Liver (tissue), 9 donors: Measurements from ENCODE around the gene RBM20. TPM values are rescaled to one million over a fixed set of nuclear protein-coding genes. Genes with fewer than 3 reads are reported as not detected.
"Not testable (repeated sequence)": the region's sequence is repeated elsewhere in the genome, so short reads cannot be mapped to it uniquely, and the experiment has no call there.

Experiments used
- DNase-seq: peaks from one replicate; pipeline ENCODE4 v3.0.0-alpha.2; 2017; ENCODE audit warnings: low spot score
- H3K27ac ChIP-seq, 2 donors: one replicate each; pipeline ENCODE4 v1.7.0; 2013; ENCODE audit warnings: inconsistent platforms in 2 of 2, low read length in 2 of 2, control low read depth in 1 of 2, low read depth in 1 of 2, mild to moderate bottlenecking in 1 of 2
- H3K27me3 ChIP-seq, 4 donors: one replicate each; pipeline versions ENCODE4 v1.6.1 to v1.7.0; 2013; ENCODE audit warnings: low read length in 3 of 4, inconsistent platforms in 1 of 4, mild to moderate bottlenecking in 1 of 4, moderate library complexity in 1 of 4; ENCODE audit not compliant: control insufficient read depth in 4 of 4, insufficient read depth in 4 of 4
- H3K36me3 ChIP-seq, 4 donors: one replicate each; pipeline versions ENCODE4 v1.6.1 to v1.7.0; 2013; ENCODE audit warnings: low read length in 3 of 4, mild to moderate bottlenecking in 3 of 4, low read depth in 1 of 4, moderate library complexity in 1 of 4; ENCODE audit not compliant: control insufficient read depth in 4 of 4, insufficient read depth in 3 of 4
- H3K4me1 ChIP-seq, 4 donors: one replicate each; pipeline versions ENCODE4 v1.6.1 to v1.7.0; 2013; ENCODE audit warnings: low read length in 3 of 4, mild to moderate bottlenecking in 3 of 4, moderate library complexity in 1 of 4; ENCODE audit not compliant: control insufficient read depth in 4 of 4, insufficient read depth in 4 of 4
- H3K4me3 ChIP-seq, 3 donors: one replicate each; pipeline versions ENCODE4 v1.6.1 to v1.7.0; 2013; ENCODE audit warnings: low read length in 3 of 3, control low read depth in 1 of 3, low read depth in 1 of 3, mild to moderate bottlenecking in 1 of 3
- H3K9ac ChIP-seq, 2 donors: one replicate each; pipeline ENCODE4 v1.7.0; 2013; ENCODE audit warnings: low read length in 2 of 2, mild to moderate bottlenecking in 2 of 2, moderate library complexity in 2 of 2, control low read depth in 1 of 2, low read depth in 1 of 2
- H3K9me3 ChIP-seq, 4 donors: one replicate each; pipeline versions ENCODE4 v1.6.1 to v1.7.0; 2013; ENCODE audit warnings: low read length in 3 of 4; ENCODE audit not compliant: control insufficient read depth in 4 of 4
- ATF3 ChIP-seq: IDR thresholded peaks from 2 replicates; pipeline ENCODE4 v1.6.1; 2016; ENCODE audit warnings: antibody characterized with exemption
- CTCF ChIP-seq: fragments of 150-350 bp; IDR thresholded peaks from 2 replicates; pipeline ENCODE4 v1.5.1; 2017; ENCODE audit warnings: improper control_type of control experiment, low read depth, low read length; ENCODE audit not compliant: missing input control
- EGR1 ChIP-seq, 2 donors: IDR thresholded peaks; 2 replicates each; pipeline ENCODE4 v1.6.1; 2016 to 2018; ENCODE audit warnings: antibody characterized with exemption in 2 of 2, low read depth in 2 of 2
- FOXA1 ChIP-seq: IDR thresholded peaks from 2 replicates; pipeline ENCODE4 v1.6.1; 2016; ENCODE audit warnings: antibody characterized with exemption
- FOXA2 ChIP-seq: IDR thresholded peaks from 2 replicates; pipeline ENCODE4 v1.6.1; 2016; ENCODE audit warnings: antibody characterized with exemption
- GABPA ChIP-seq, 2 donors: IDR thresholded peaks in 1 of 2; conservative IDR thresholded peaks in 1 of 2; 2 replicates each; pipeline ENCODE4 v1.6.1; 2016; ENCODE audit warnings: antibody characterized with exemption in 2 of 2, mild to moderate bottlenecking in 1 of 2, moderate library complexity in 1 of 2
- HNF4A ChIP-seq, 2 donors: conservative IDR thresholded peaks; 2 replicates each; pipeline ENCODE4 v1.6.1; 2016; ENCODE audit warnings: antibody characterized with exemption in 2 of 2, mild to moderate bottlenecking in 2 of 2
- HNF4G ChIP-seq: IDR thresholded peaks from 2 replicates; pipeline ENCODE4 v1.6.1; 2016; ENCODE audit warnings: antibody characterized with exemption
- JUND ChIP-seq, 2 donors: IDR thresholded peaks; 2 replicates each; pipeline ENCODE4 v1.6.1; 2016; ENCODE audit warnings: antibody characterized with exemption in 2 of 2
- MAX ChIP-seq: IDR thresholded peaks from 2 replicates; pipeline ENCODE4 v1.6.1; 2016; ENCODE audit warnings: antibody characterized with exemption
- NR2F2 ChIP-seq: IDR thresholded peaks from 2 replicates; pipeline ENCODE4 v1.6.1; 2016; ENCODE audit warnings: antibody characterized with exemption
- RAD21 ChIP-seq, 2 donors: IDR thresholded peaks; 2 replicates each; pipeline ENCODE4 v1.6.1; 2016; ENCODE audit warnings: antibody characterized with exemption in 2 of 2, mild to moderate bottlenecking in 2 of 2
- REST ChIP-seq: IDR thresholded peaks from 2 replicates; pipeline ENCODE4 v1.6.1; 2016; ENCODE audit warnings: antibody characterized with exemption, mild to moderate bottlenecking
- RXRA ChIP-seq, 2 donors: IDR thresholded peaks; 2 replicates each; pipeline ENCODE4 v1.6.1; 2017 to 2018; ENCODE audit warnings: antibody characterized with exemption in 2 of 2, mild to moderate bottlenecking in 1 of 2
- SP1 ChIP-seq: IDR thresholded peaks from 2 replicates; pipeline ENCODE4 v1.6.1; 2018; ENCODE audit warnings: antibody characterized with exemption, mild to moderate bottlenecking
- TAF1 ChIP-seq: conservative IDR thresholded peaks from 2 replicates; pipeline ENCODE4 v1.6.1; 2016; ENCODE audit warnings: antibody characterized with exemption, mild to moderate bottlenecking
- YY1 ChIP-seq: IDR thresholded peaks from 2 replicates; pipeline ENCODE4 v1.6.1; 2016; ENCODE audit warnings: antibody characterized with exemption, mild to moderate bottlenecking
- ZBTB33 ChIP-seq: IDR thresholded peaks from 2 replicates; pipeline ENCODE4 v1.6.1; 2016; ENCODE audit warnings: antibody characterized with exemption
- WGBS: extraction: QIAGEN DNeasy Blood & Tissue Kit; methylation state at CpG from one replicate; pipeline ENCODE4 v1.1.7; 2013; 5-methylcytosine and 5-hydroxymethylcytosine counted together
- polyA plus RNA-seq, 2 donors: library from polyadenylated mRNA; stranded (reverse) in 1 of 2; unstranded in 1 of 2; fragments of 200-250 nt in 1 of 2; fragments of >200 nt in 1 of 2; fragmentation: Nextera tagmentation in 1 of 2; extraction: Ambion mirVana in 1 of 2; gene quantifications; one replicate each; pipeline versions ENCODE4 v1.2.1 to v1.2.3, GENCODE V29; 2013 to 2015
- total RNA-seq, 2 donors: library from RNA; depleted of rRNA; stranded (reverse); fragments of >200 nt; gene quantifications; one replicate each; pipeline ENCODE4 v1.2.3, GENCODE V29; 2014
- donor health status: healthy.
- donor health status: healthy.
- donor health status: healthy.
- donor health status: healthy.
- donor health status: healthy.

RBM20 gene
- total and polyA plus RNA-seq, 4 donors: 0.03 to 0.08 (median 0.05) TPM; not detected in 1

GRCh38 chr10:110867011-110867806 is 223.1 kb downstream of the RBM20 start:
- H3K9ac ChIP-seq, H3K36me3 ChIP-seq, H3K9me3 ChIP-seq, H3K4me3 ChIP-seq, DNase-seq, H3K27me3 ChIP-seq: not testable (repeated sequence)
- Histone ChIP-seq H3K27ac (peak overlapping the region; percentile 21 to 22), H3K4me1 (peaks cover 0 to 16% (median 6%) of the 10 kb centered on the region in 4 donors)
- 69% methylated on average over 8 of the region's 8 CpGs for WGBS
- peak in 1 of 2 donors; percentile 28 for TF ChIP-seq HNF4A (conservative IDR thresholded peaks at IDR 0.05)

GRCh38 chr10:110867807-110868465 is 223.8 kb downstream of the RBM20 start:
- H3K9ac ChIP-seq: no peak overlapping the region
- no peaks in the 10 kb centered on the region for H3K27me3 ChIP-seq
- no peaks in the 10 kb centered on the region for H3K36me3 ChIP-seq
- H3K27ac ChIP-seq: peak overlapping the region in 1 of 2 donors; percentile 22
- peaks cover 0 to 16% (median 6%) of the 10 kb centered on the region in 4 donors for H3K4me1 ChIP-seq
- WGBS: 79% methylated on average over 4 of the region's 4 CpGs
- H3K4me3 ChIP-seq: no peak overlapping the region
- TF ChIP-seq NR2F2 (no peak), EGR1 (IDR thresholded peaks at IDR 0.05; ENCODE audit: low read depth in 2 of 2) (no peak), ATF3 (no peak), YY1 (no peak), TAF1 (no peak), FOXA2 (no peak), RAD21 (IDR thresholded peaks at IDR 0.05) (no peak), ZBTB33 (no peak), HNF4G (no peak), JUND (IDR thresholded peaks at IDR 0.05) (no peak), CTCF (no peak), HNF4A (conservative IDR thresholded peaks at IDR 0.05) (no peak), RXRA (IDR thresholded peaks at IDR 0.05) (no peak), FOXA1 (no peak), GABPA (IDR thresholded peaks at IDR 0.05 in 1 of 2, conservative IDR thresholded peaks at IDR 0.05 in 1 of 2) (no peak), MAX (no peak), REST (no peak), SP1 (no peak)
- H3K9me3 ChIP-seq: no peaks in the 10 kb centered on the region
- no peak for DNase-seq
